Activated CD4-positive, alpha-beta T cell treated with anti-CD3 and anti-CD28 coated beads, Interleukin-2, amount 50 U/mL, for 1 hour (primary cell): ENCODE results near the gene CACTIN.
"Not testable (repeated sequence)": the region's sequence is repeated elsewhere in the genome, so short reads cannot be mapped to it uniquely, and the experiment has no call there.

Source experiments
- DNase-seq: peaks from one replicate; pipeline ENCODE4 v3.0.0-alpha.2; 2020

CACTIN gene

DNA sequence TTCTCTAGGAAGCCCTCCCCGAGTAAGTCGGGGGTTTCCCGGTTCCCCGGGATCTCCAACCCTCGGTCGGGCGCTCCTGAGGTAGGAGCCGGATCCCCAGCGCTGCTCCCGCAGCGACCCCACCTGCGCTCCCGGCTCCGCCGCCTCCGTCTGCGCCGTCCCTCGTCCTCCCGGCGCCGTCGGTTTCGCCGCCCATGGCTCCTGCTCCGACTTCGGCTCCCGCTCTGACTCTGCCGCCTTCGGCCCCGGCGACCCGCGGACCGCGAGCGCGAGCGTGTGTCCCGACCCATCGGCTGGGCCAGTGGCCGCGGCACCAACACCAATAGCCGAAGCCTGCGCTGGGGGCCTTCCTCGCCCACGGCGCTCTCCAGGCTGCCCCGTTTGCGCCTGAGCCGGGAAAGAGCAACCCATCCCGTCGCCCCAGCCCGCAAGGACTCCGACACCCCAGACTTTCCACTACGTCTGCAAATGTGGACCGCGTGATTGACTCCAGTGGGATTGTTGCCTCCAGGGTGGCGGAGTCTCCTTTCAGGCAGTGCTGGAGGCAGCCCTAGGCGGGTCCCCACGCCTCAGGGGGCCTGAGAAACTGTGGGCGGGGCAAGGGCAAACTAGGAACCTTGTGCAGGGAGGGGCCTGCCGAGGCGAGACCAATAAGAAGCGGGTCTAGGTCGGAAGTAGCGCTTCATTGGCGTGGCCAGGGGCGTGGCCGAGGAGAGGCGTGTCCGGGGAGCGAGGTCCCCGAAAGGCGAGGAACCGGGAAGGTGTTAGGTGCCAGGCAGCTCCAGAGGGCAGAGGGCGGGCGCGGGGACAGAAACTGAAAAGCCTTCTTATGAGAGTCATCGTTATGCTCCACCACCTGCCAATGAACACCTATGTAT, at the start of gene CACTIN:
TSS of gene CACTIN (minus strand) at position 318 of the 878 bp plus-strand sequence. CDS start at position 290, 28 bp downstream.
- DNase-seq, result peak; percentile 99

- no peak for DNase-seq
Measured at GRCh38 chr19:3674784-3675543, 48.4 kb upstream of the CACTIN start.

DNA sequence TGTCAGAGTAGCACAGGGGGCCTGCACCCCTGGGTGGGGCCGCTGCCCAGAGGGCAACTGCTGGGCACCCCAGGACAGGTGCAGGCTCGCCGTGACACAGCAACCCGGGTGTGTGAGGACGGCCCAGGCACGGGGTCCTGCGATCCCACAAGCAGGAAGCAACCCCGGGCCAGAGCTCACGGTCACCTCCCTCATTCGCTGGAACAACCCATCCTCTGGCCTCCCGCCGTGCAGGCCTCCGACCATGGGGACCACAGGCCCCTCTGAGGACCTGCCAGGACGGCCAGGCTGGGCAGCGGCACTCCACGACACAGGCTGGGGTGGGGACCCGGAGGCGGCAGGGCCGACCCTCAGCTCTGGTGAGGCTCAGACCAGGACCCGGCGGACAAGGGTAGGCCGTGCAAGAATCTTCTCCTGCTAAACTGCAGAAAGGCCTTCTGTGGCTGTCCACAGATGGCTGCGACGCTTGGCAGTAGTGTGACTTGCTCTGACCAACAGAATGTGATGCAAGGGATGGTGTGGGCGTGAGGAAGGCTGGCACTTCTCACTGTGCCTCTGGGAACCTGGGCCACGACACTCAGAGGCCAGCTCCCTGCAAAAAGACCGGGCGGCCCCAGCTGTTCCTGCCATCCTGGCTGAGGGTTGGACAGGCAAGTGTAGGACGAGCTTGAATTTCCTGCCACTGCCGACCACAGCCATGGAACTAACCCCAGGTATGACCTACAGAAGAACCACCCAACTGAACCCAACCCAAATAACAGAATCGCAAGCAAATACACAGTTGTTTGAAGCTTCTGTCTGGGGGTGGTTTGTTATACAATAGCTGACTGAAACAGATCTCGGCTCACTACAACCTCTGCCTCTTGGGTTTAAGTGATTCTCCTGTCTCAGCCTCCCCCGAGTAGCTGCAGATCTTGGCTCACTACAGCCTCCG, 47.2 kb upstream of the CACTIN start:
- DNase-seq, result no peak

GRCh38 chr19:3672993-3673392, 46.4 kb upstream of the CACTIN start:
- DNase-seq, result no peak

GRCh38 chr19:3672575-3672948, 46.0 kb upstream of the CACTIN start:
- no peak for DNase-seq

DNA sequence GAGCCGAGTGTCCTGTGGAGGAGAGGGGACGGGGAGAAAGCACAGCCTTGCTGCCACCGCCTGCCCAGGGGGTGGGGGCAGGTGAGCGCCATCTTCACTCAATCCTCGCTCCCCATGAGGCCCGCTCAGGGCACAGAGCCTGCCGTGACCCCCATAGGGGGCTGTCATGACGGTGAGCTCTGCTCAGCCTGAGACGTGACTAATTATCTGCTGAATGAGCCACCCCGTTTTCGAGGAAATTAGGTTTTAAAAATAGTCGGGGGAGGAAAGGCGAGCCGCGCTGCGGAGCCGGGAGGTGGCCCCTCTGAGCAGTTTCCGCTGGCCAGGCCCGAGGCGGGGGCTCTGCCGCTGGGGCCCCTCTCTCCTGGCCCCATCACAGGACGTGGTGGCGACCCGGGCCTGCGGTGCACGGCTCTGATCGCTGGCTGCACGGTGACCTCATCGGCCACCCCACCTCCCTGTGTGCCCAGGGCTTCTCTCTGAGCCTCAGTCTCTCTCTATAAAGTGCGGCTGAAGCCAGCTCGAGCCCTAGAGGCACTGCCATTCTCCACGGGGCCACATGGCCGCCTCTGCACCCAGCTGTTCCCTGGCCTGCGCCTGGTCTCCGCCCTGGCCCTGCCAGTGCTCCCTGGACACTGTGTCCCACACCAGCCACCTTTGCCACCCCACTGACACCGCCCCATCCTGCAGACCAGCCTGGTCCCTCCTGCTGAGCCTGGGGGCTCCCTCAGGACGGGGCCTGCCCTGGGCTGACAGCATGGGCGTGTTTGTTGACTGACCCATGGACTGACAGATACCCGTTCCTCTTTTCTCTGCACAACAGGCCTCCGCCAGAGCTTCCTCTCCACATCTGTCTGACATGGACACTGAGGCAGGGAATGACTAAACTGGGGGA, 45.3 kb upstream of the CACTIN start:
- no peak for DNase-seq

GRCh38 chr19:3670796-3671679, 44.4 kb upstream of the CACTIN start:
- DNase-seq, result no peak

- DNase-seq, result no peak
Measured at GRCh38 chr19:3669947-3670795, 43.6 kb upstream of the CACTIN start.

DNA sequence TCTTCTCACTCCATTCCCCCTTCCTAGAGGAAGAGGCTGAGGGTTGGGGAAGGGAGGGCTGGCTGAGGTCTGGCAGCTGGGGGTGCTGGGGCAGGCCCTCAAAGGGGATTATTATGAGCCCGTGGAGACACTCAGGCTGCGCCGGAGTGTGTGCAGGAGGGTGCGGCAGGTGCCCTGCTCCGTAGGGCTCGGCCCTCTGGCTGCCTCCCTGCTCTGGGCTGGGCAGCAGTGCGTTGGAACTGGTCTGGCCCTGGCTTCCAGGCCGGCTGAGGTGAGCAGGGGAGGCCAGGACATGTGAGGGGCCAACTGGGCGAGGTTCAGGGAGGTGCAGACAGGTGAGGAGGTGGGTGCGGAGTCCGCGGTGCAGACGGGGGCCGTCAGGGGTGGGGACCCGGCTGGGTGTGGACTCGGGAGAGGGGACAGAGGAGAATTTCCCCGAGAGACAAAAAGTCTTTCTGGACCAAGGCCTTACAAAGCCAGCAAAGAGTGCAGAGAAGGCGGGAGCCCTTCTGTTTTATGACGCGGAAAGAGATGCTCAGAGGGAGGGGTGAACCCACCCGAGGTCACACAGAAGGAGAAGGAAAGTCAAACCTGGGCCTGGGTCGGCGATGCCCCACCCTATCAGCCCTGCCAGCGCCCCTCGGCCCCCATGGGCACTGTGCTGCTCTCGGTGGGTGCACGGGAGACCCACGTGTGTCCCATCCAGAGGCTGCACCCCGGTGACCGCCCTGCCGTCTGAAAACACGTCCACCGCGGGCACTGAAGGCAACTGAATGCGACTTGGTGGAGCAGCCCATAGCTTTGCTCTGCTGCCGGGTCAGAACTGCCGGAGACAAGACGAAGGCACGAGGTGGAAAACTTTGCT, 42.7 kb upstream of the CACTIN start:
- no peak for DNase-seq

DNA sequence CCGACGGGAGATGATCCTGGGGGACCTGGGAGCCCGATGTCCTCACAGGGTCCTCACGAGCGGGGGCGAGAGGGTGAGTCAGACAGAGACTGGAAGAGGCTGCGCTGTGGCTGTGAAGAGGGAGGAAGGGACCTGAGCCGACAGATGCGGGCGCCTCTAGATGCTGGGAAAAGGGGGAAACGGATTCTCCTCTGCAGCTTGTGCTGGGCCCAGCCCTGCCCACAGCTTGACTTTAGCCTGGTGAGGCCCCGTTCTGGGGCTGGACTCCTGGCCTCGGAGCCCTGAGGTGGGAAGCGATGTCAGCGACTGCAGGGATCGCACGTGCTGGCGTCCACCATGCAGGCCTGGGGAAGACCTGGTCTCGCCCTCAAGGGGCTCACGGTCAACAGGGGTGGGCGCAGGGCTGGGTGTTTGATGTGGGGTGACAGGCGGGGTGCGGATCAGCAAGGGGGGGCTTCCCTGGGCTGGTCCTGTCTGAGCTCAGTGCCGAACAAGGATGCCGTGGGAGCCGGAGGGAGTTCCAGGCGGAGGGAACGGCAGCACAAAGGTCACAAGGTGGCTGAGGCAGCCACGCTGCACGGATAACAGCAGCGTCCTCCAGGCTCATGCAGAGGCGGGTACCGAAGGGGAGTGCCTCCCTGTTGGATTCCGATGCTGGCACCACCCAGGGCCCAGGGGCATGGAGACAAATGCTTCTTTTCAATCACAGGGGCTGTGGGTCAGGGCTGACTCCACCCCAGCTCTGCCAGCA, 41.9 kb upstream of the CACTIN start:
- DNase-seq, result no peak

DNA sequence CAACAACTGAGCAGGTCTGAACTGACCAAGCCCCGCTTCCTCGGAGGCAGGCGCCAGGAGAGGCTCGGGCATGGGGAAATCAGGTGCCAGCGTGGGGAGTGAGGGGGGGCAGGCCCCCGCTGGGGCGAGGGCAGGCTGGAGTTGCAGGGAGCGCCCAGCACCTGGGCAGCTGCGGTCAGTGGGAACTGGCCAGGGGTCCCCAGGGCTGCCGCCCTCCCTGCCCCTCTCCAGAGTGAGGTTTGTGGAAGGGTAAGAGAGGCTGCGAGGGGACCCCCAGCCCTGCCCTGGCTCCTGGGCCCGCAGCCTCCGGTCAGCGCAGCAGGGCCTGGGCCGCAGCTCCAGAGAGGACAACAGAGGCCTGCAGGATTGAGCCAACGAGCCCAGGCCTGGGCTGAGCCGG, 41.2 kb upstream of the CACTIN start:
- no peak for DNase-seq

DNA sequence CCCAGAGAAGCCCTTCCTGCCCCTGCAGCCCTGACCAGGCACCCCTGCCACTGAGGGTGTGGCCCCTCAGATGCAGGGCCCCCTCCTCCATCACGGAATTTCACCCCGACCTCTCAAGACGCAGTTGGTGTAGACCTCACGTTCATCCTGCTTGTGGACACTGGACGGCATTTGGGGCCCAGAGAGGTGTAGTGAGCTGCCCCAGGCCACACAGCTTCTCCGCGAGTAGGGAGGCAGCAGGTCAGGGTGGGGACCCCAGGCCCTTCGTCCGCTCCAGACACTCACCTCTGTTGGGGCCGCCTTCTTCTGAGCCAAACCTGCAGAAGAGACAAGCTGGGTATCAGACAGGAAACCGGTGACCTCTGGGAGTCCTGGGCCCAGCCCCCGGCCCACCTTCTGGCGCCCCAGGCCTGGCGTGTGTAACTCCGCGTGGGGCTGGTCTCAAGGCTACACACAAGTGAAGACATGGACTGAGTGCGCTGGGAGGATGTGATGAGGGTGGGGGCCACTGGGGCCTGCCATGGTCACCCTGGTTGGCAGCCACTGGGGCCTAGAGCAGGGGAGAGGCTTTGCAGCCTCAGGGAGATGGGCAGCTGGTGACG, 40.5 kb upstream of the CACTIN start:
- DNase-seq, result no peak

GRCh38 chr19:3666545-3666856, 39.9 kb upstream of the CACTIN start:
- DNase-seq, result not testable (repeated sequence)

GRCh38 chr19:3665681-3666544, 39.3 kb upstream of the CACTIN start:
- DNase-seq, result peak; percentile 75

DNA sequence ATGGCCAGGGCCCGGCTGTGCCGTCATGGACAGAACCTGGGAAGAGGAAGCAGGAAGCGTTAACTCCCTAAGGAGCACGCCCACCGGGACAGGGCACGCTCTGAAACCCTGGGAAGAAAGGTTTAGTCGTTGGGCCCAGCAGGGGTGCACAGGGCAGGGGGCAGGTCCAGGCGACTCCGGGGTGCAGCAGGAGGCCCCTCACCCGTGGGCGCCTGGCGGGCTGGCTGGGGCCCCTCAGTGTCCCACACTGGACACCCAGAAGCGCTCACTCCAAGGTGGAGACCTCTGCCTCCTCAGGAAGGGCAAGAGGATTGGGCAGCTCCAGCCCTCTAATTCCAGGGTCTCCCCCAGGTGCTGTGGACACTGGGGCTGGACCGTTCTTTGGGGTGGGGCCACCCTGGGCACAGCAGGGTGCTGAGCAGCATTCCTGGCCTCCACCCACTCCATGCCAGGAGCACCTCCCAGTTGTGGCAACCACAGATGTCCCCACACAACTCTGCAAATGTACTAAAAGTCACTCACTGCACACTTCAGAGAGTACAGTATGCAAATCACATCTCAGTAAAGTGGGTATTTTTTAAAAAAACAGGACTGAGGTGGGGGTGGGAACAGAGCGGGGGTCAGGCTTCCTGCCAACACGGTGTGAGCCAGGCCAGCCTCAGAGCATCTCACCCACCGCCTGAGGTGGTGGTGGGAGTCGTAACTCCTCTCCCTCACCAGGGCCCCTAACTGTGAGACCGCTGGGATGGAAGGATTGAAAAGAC, 38.5 kb upstream of the CACTIN start:
- no peak for DNase-seq

- no peak for DNase-seq
Measured at GRCh38 chr19:3663838-3664237, 37.2 kb upstream of the CACTIN start.
